ENCODE measurements around the gene KLHL29. TPM values are rescaled to one million over a fixed set of nuclear protein-coding genes. Genes with fewer than 3 reads are reported as not detected.

KLHL29 gene
- polyA plus RNA-seq, 1 of the 3 experiments (the other 2 are of a cell fraction) = 4.6 TPM

DNA sequence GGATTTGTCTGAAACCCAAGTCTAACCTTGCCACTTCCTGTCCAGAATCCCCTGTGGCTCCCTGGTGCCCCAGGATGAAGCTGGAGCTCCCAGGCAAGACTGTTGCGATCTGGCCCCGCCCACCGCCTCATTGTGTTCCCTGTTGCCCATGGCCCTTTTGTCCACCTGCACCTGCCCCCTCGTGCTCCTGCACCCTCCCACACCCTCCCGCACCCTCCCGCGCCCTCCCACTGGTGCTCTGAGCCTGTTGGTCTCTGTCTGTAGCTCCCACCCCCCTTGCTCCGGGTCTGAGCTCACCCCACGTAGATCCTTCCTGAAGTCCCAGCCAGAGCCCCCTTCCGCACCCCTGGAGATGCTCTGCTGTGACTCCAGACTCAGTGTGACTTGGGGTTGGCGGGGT lies 297.5 kb downstream of the KLHL29 start:
- TF ChIP-seq YY1 (IDR thresholded peaks at IDR 0.05; ENCODE audit: low read depth) (no peak), ZBTB33 (IDR thresholded peaks at IDR 0.05; ENCODE audit: borderline replicate concordance, low read depth) (no peak), RCOR1 (IDR thresholded peaks at IDR 0.05; ENCODE audit: low read length) (no peak), SMC3 (IDR thresholded peaks at IDR 0.05; ENCODE audit: low read depth, low read length) (no peak), TEAD4 (IDR thresholded peaks at IDR 0.05; ENCODE audit: borderline replicate concordance, insufficient read depth) (no peak), FOXJ3 (CRISPR knock-in tag; IDR thresholded peaks at IDR 0.05) (no peak), JUND (IDR thresholded peaks at IDR 0.05) (no peak), MEF2A (IDR thresholded peaks at IDR 0.05; ENCODE audit: borderline replicate concordance, low read depth) (no peak), RAD21 (IDR thresholded peaks at IDR 0.05; ENCODE audit: low read length) (no peak), USF1 (IDR thresholded peaks at IDR 0.05; ENCODE audit: borderline replicate concordance, low read depth) (no peak), NFIC (IDR thresholded peaks at IDR 0.05; ENCODE audit: borderline replicate concordance) (no peak), FOSL2 (IDR thresholded peaks at IDR 0.05; ENCODE audit: borderline replicate concordance, low read depth) (no peak), ELF1 (IDR thresholded peaks at IDR 0.05) (no peak), SIN3A (IDR thresholded peaks at IDR 0.05; ENCODE audit: borderline replicate concordance, low read depth, low read length) (no peak), GATA2 (CRISPR knock-in tag; IDR thresholded peaks at IDR 0.05) (no peak), NRF1 (IDR thresholded peaks at IDR 0.05; ENCODE audit: low read depth, low read length) (no peak), TAF1 (IDR thresholded peaks at IDR 0.05; ENCODE audit: borderline replicate concordance, low read depth, low read length) (no peak), EZH2phosphoT487 (IDR thresholded peaks at IDR 0.05; ENCODE audit: borderline replicate concordance, low read depth) (no peak)
- TF ChIP-seq, protein P1, sequence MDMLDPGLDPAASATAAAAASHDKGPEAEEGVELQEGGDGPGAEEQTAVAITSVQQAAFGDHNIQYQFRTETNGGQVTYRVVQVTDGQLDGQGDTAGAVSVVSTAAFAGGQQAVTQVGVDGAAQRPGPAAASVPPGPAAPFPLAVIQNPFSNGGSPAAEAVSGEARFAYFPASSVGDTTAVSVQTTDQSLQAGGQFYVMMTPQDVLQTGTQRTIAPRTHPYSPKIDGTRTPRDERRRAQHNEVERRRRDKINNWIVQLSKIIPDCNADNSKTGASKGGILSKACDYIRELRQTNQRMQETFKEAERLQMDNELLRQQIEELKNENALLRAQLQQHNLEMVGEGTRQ (IDR thresholded peaks at IDR 0.05; ENCODE audit: borderline replicate concordance, low read depth, low read length) = no peak
- H4K20me1 ChIP-seq (ENCODE audit: insufficient read depth) = no peaks in the 10 kb centered on the region
- H3K4me3 ChIP-seq (ENCODE audit: low read depth in 2 of 2, low read length in 1 of 2) = no peak overlapping the region
- H3K9me3 ChIP-seq = no peaks in the 10 kb centered on the region
- H3K79me2 ChIP-seq (ENCODE audit: insufficient read depth) = no peaks in the 10 kb centered on the region
- H2AFZ ChIP-seq (ENCODE audit: low read depth) = no peak overlapping the region
- no peak overlapping the region; a peak in 1 of 4 replicates for H3K27ac ChIP-seq (ENCODE audit: low read depth in 2 of 2, low read length in 1 of 2)
- no peaks in the 10 kb centered on the region for H3K36me3 ChIP-seq (replicated peaks in 1 of 2; ENCODE audit: control insufficient read depth in 1 of 2, insufficient read depth in 2 of 2, low read length in 1 of 2)
- H3K4me1 ChIP-seq (ENCODE audit: control insufficient read depth in 1 of 2, insufficient read depth in 2 of 2, low read depth in 1 of 2, low read length in 1 of 2) = peaks cover 0 to 21% of the 10 kb centered on the region in 2 experiments; a peak in 1 of 4 replicates
- H3K27me3 ChIP-seq (ENCODE audit: insufficient read depth) = no peaks in the 10 kb centered on the region
- ChIA-PET POLR2A (no interaction called here), CTCF (interaction anchor here (1.7 kb wide), 1 partner anchor 10 kb away, joined by 6 read pairs; no protein-coding TSS in a partner anchor)
- H3K9ac ChIP-seq = no peak overlapping the region
- no peak for DNase-seq
- 88% methylated on average over 11 of the region's 11 CpGs for WGBS (ENCODE audit: low lambda C conversion rate)
- no peaks in the 10 kb centered on the region for H3K9me2 ChIP-seq
- no peak overlapping the region for H3K4me2 ChIP-seq
- no peaks in the 10 kb centered on the region for H3F3A ChIP-seq (replicated peaks; ENCODE audit: insufficient read depth)

Data from SK-N-SH (cell line).